CD14-positive monocyte (primary cell): Measurements from ENCODE around the gene RASL11B. TPM values are rescaled to one million over a fixed set of nuclear protein-coding genes. Genes with fewer than 3 reads are reported as not detected.

Experiments
- DNase-seq, 3 donors: peaks; one replicate each; pipeline ENCODE4 v3.0.0-alpha.2; 2011 to 2022
- H2AFZ ChIP-seq: 2 replicates; pipeline ENCODE4 v1.6.0; 2012; ENCODE audit warnings: mild to moderate bottlenecking, low read depth, low read length, inconsistent platforms; ENCODE audit not compliant: insufficient read depth, poor library complexity, severe bottlenecking
- H3K27ac ChIP-seq, 2 donors: 1 replicate in 1 of 2; 2 replicates in 1 of 2; pipeline ENCODE4 v1.5.1; 2012 to 2013; ENCODE audit warnings: low read length in 2 of 2, control low read depth in 1 of 2, inconsistent platforms in 1 of 2, low read depth in 1 of 2, mild to moderate bottlenecking in 1 of 2
- H3K27me3 ChIP-seq, 2 donors: one replicate each; pipeline versions ENCODE4 v1.6.0 to v1.6.1; 2011 to 2013; ENCODE audit warnings: low read length in 2 of 2; ENCODE audit not compliant: control insufficient read depth in 2 of 2, insufficient read depth in 2 of 2
- H3K36me3 ChIP-seq, 2 donors: replicated peaks in 1 of 2; 1 replicate in 1 of 2; 2 replicates in 1 of 2; pipeline versions ENCODE4 v1.5.1 to v1.6.1; 2012 to 2013; ENCODE audit warnings: low read length in 2 of 2, control low read depth in 1 of 2, inconsistent platforms in 1 of 2, mild to moderate bottlenecking in 1 of 2; ENCODE audit not compliant: insufficient read depth in 2 of 2, control insufficient read depth in 1 of 2
- H3K4me1 ChIP-seq, 2 donors: 1 replicate in 1 of 2; 2 replicates in 1 of 2; pipeline versions ENCODE4 v1.5.1 to v1.6.1; 2012 to 2013; ENCODE audit warnings: low read length in 2 of 2, control low read depth in 1 of 2, inconsistent platforms in 1 of 2, mild to moderate bottlenecking in 1 of 2, moderate library complexity in 1 of 2; ENCODE audit not compliant: insufficient read depth in 2 of 2, control insufficient read depth in 1 of 2
- H3K4me2 ChIP-seq: replicated peaks from 2 replicates; pipeline ENCODE3; 2012; ENCODE audit warnings: low read length, moderate library complexity, mild to moderate bottlenecking; ENCODE audit not compliant: poor library complexity, severe bottlenecking; ENCODE audit errors: extremely low read depth
- H3K4me3 ChIP-seq, 3 experiments: fragments of 200-600 bp in 1 of 3; sonication (generic) in 1 of 3; replicated peaks in 1 of 3; 1 replicate in 2 of 3; 2 replicates in 1 of 3; pipeline ENCODE4 v1.5.1; 2011 to 2013; ENCODE audit warnings: low read length in 3 of 3, mild to moderate bottlenecking in 3 of 3, control low read depth in 2 of 3, low read depth in 2 of 3, inconsistent platforms in 1 of 3, moderate library complexity in 1 of 3
- H3K79me2 ChIP-seq: 2 replicates; pipeline ENCODE4 v1.6.0; 2012; ENCODE audit warnings: mild to moderate bottlenecking, control low read depth, inconsistent platforms, low read length, moderate library complexity; ENCODE audit not compliant: insufficient read depth
- H3K9ac ChIP-seq: 2 replicates; pipeline ENCODE4 v1.6.0; 2017; ENCODE audit warnings: low read length, mild to moderate bottlenecking; ENCODE audit not compliant: insufficient read depth, poor library complexity, severe bottlenecking
- H3K9me3 ChIP-seq, 2 donors: replicated peaks in 1 of 2; 1 replicate in 1 of 2; 2 replicates in 1 of 2; pipeline versions ENCODE4 v1.5.1 to v1.6.1; 2012 to 2013; ENCODE audit warnings: low read length in 2 of 2, control low read depth in 1 of 2; ENCODE audit not compliant: control insufficient read depth in 1 of 2, insufficient read depth in 1 of 2
- H4K20me1 ChIP-seq: 2 replicates; pipeline ENCODE4 v1.6.0; 2012; ENCODE audit warnings: mild to moderate bottlenecking, low read length, control low read depth, moderate library complexity; ENCODE audit not compliant: insufficient read depth
- H3K27ac Mint-ChIP-seq, 7 donors: one replicate each; pipeline ENCODE4 v1.8.0; 2020; ENCODE audit warnings: mild to moderate bottlenecking in 7 of 7, mixed read lengths in 7 of 7, moderate library complexity in 6 of 7, inconsistent platforms in 2 of 7
- H3K27me3 Mint-ChIP-seq, 3 donors: one replicate each; pipeline ENCODE4 v1.8.0; 2021 to 2022; ENCODE audit warnings: low read depth in 3 of 3, mild to moderate bottlenecking in 3 of 3, mixed read lengths in 3 of 3, moderate library complexity in 3 of 3, inconsistent platforms in 1 of 3
- H3K36me3 Mint-ChIP-seq, 2 donors: one replicate each; pipeline ENCODE4 v1.8.0; 2020; ENCODE audit warnings: mixed read lengths in 2 of 2, inconsistent platforms in 1 of 2, mild to moderate bottlenecking in 1 of 2
- H3K4me1 Mint-ChIP-seq: one replicate; pipeline ENCODE4 v1.8.0; 2020; ENCODE audit warnings: mild to moderate bottlenecking, mixed read lengths
- H3K4me3 Mint-ChIP-seq, 2 donors: one replicate each; pipeline ENCODE4 v1.8.0; 2020; ENCODE audit warnings: mild to moderate bottlenecking in 2 of 2, mixed read lengths in 2 of 2, moderate library complexity in 1 of 2
- H3K9me3 Mint-ChIP-seq, 7 donors: one replicate each; pipeline ENCODE4 v1.8.0; 2020 to 2022; ENCODE audit warnings: mixed read lengths in 7 of 7, mild to moderate bottlenecking in 6 of 7, moderate library complexity in 6 of 7, inconsistent platforms in 2 of 7
- CTCF ChIP-seq: fragments of 200-600 bp; IDR thresholded peaks from one replicate; pipeline ENCODE4 v1.8.0; 2022; ENCODE audit warnings: antibody characterized with exemption, mild to moderate bottlenecking
- WGBS: methylation state at CpG from one replicate; pipeline ENCODE4 v1.1.5; 2013; ENCODE audit warnings: missing lambda C conversion rate; ENCODE audit not compliant: insufficient coverage; 5-methylcytosine and 5-hydroxymethylcytosine counted together
- intact Hi-C, 2 donors: fragments of 100-400 bp; cut with micrococcal nuclease; formaldehyde crosslinking; loops; one replicate each; pipeline versions ENCODE4 v1.15.0 to v1.15.1; 2023
- polyA plus RNA-seq, 3 donors: library from polyadenylated mRNA; depleted of rRNA in 1 of 3; unstranded in 2 of 3; stranded (reverse) in 1 of 3; fragments of 300-500 nt in 2 of 3; fragments of >200 nt in 1 of 3; fragmentation: Illumina TruSeq in 2 of 3; gene quantifications; 1 replicate in 2 of 3; 2 replicates in 1 of 3; pipeline ENCODE4 v1.2.3, GENCODE V29; 2012 to 2021

RASL11B gene
- polyA plus RNA-seq, 3 donors = not detected

DNA sequence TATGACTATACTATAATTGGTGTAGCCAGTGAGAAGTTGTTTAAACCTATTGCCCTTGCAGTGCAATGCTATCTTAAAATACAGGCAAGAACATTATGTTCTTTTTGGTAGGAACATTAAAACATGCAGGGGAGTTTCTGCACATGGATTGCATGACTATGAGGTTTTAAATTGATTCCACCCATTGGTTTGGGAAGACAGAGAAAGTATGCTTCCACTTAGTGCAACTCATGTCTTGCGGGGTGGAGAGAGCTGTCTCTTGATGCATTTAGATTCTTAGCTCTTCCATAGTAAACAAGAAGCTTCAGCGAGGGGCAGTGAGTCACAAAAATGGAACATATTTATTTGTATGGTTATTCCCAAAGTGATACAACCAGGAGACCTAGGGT is 39.5 kb upstream of the RASL11B start:
- peaks cover 0 to 2% (median 0%) of the 10 kb centered on the region in 3 donors for H3K27me3 Mint-ChIP-seq
- H3K27ac Mint-ChIP-seq = no peak overlapping the region
- H3K4me1 Mint-ChIP-seq = no peaks in the 10 kb centered on the region
- Histone ChIP-seq H3K9ac (no peak overlapping the region), H3K79me2 (no peaks in the 10 kb centered on the region), H3K4me1 (no peaks in the 10 kb centered on the region), H3K9me3 (no peaks in the 10 kb centered on the region), H3K4me2 (no peak overlapping the region), H2AFZ (no peak overlapping the region), H3K4me3 (no peak overlapping the region), H3K27me3 (no peaks in the 10 kb centered on the region), H3K27ac (no peak overlapping the region), H4K20me1 (no peaks in the 10 kb centered on the region), H3K36me3 (no peaks in the 10 kb centered on the region)
- no peak for TF ChIP-seq CTCF
- no peaks in the 10 kb centered on the region for H3K36me3 Mint-ChIP-seq
- no peak overlapping the region for H3K4me3 Mint-ChIP-seq
- no peak for DNase-seq
- WGBS = no CpG with 5 or more reads among the region's 2 CpGs
- intact Hi-C loops = no loop called here
- peaks cover 0 to 2% (median 0%) of the 10 kb centered on the region in 7 donors for H3K9me3 Mint-ChIP-seq

DNA sequence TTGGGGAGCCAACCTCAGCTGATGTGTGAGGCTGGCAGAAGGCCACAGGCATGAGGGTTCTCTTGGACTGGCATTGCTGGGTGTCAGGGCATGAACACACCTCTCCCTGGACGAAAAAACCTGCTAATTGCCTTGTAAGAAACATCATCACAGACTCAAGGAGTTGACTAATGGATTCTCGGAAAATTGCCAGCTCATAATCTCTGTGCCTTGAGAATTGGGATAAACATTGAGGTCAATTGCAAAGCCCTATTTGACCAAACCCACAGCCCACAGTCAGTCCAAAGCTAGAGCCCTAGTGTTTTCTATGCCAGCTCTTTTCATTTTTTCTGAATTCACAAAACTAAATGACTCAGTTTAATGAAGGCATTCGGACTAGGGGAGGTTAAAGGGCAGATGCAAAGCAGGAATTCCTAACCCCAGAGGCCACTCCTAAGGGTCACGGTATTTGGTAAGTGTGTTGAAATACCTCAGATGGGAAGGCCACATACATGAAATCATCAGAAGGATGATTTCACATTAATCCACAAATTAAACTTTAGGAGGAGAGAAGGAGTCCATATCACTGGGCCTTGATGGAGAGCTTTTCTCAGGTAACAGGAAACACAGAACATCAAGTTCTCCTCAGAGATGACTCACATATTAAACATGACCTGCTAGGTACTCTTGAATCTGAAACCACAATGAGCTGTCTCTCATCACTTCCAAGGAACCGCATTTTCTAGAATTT is 39.0 kb upstream of the RASL11B start:
- Histone ChIP-seq H3K4me2 (no peak overlapping the region), H3K27ac (no peak overlapping the region), H2AFZ (no peak overlapping the region), H3K9ac (no peak overlapping the region), H3K79me2 (no peaks in the 10 kb centered on the region), H3K4me3 (no peak overlapping the region), H3K36me3 (no peaks in the 10 kb centered on the region), H3K9me3 (no peaks in the 10 kb centered on the region), H4K20me1 (no peaks in the 10 kb centered on the region), H3K4me1 (no peaks in the 10 kb centered on the region), H3K27me3 (no peaks in the 10 kb centered on the region)
- Mint-ChIP-seq H3K4me1 (no peaks in the 10 kb centered on the region), H3K36me3 (no peaks in the 10 kb centered on the region), H3K27ac (no peak overlapping the region), H3K9me3 (peaks cover 0 to 2% (median 0%) of the 10 kb centered on the region in 7 donors), H3K27me3 (peaks cover 0 to 2% (median 0%) of the 10 kb centered on the region in 3 donors), H3K4me3 (no peak overlapping the region)
- no peak for DNase-seq
- intact Hi-C loops = no loop called here
- no peak for TF ChIP-seq CTCF
- 75% methylated on average over 1 of the region's 5 CpGs for WGBS
